SU-DHL-6 (cell line): ENCODE results near the gene COBL.

ENCODE experiments used
- EZH2phosphoT487 ChIP-seq: fragments of 200-600 bp; sonication (generic), shearing (Covaris generic); conservative IDR thresholded peaks from 2 replicates; pipeline ENCODE4 v1.6.1; 2018; ENCODE audit warnings: mild to moderate bottlenecking, antibody characterized with exemption, low read length, moderate library complexity, mixed read lengths
- TF ChIP-seq, protein P1 (sequence below): fragments of 200-600 bp; sonication (generic); IDR thresholded peaks from one replicate; pipeline ENCODE4 v1.5.1; 2017; ENCODE audit warnings: antibody characterized with exemption, mild to moderate bottlenecking, low read length, moderate library complexity; ENCODE audit not compliant: insufficient read depth, poor library complexity, severe bottlenecking

DNA sequence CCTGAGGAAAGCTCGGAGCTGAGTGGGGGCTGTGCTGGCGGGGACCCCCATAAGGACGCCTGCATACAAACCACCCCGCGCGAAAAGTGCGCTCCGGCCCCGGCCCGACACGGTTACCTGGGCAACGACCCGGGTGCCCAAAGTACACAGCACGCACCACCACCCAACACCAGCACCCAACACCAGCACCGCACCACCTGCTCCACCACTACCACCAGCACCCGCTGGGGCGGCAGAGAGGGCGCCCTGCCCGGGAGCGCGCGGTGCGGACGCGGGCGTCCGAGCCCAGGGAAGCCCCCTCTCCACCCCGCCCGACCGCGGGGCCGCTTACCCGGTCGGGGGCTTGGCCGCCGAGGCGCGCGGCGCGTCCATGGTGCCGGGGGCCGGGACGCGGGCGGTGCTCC, 345 bp downstream of the COBL start:
- TF ChIP-seq, protein P1, sequence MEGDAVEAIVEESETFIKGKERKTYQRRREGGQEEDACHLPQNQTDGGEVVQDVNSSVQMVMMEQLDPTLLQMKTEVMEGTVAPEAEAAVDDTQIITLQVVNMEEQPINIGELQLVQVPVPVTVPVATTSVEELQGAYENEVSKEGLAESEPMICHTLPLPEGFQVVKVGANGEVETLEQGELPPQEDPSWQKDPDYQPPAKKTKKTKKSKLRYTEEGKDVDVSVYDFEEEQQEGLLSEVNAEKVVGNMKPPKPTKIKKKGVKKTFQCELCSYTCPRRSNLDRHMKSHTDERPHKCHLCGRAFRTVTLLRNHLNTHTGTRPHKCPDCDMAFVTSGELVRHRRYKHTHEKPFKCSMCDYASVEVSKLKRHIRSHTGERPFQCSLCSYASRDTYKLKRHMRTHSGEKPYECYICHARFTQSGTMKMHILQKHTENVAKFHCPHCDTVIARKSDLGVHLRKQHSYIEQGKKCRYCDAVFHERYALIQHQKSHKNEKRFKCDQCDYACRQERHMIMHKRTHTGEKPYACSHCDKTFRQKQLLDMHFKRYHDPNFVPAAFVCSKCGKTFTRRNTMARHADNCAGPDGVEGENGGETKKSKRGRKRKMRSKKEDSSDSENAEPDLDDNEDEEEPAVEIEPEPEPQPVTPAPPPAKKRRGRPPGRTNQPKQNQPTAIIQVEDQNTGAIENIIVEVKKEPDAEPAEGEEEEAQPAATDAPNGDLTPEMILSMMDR = no peak
- no peak for TF ChIP-seq EZH2phosphoT487
